Endothelial cell of umbilical vein (primary cell): ENCODE measurements around the gene MPND. TPM values are rescaled to one million over a fixed set of nuclear protein-coding genes. Genes with fewer than 3 reads are reported as not detected.
A peak's percentile ranks its signal among the peaks of the same experiment; 100 is the strongest.

ENCODE experiments used
- BruUV-seq: library from RNA; stranded (reverse); fragments of 400-500 nt; replicated peaks from 2 replicates; lab custom pipeline; 2021; lab: Mats Ljungman, UMichigan
- CTCF ChIA-PET: fragments of 300-600, 350-600 bp; sonication (Branson Sonifier 250); formaldehyde crosslinking; loops from one replicate; lab custom pipeline; 2021; ENCODE audit warnings: antibody characterized with exemption, inconsistent platforms; lab: Charles Lee
- POLR2A ChIA-PET: fragments of 300-600, 350-600 bp; sonication (Branson Sonifier 250); formaldehyde crosslinking; loops from one replicate; lab custom pipeline; 2021; ENCODE audit warnings: antibody characterized with exemption, inconsistent platforms; lab: Charles Lee
- DNase-seq: peaks from one replicate; pipeline ENCODE4 v3.0.0-alpha.2; 2011; ENCODE audit warnings: low read depth, low spot score
- FAIRE-seq: peaks from 2 replicates; lab custom pipeline; 2011; peaks lifted over from hg19 to GRCh38; lab: Jason Lieb, UNC
- H2AFZ ChIP-seq: 2 replicates; pipeline ENCODE4 v1.6.0; 2012; ENCODE audit warnings: low read depth, low read length, control low read depth, inconsistent platforms
- H3K27ac ChIP-seq: 2 replicates; pipeline ENCODE4 v1.5.1; 2011; ENCODE audit warnings: low read depth, mild to moderate bottlenecking, control low read depth, low read length, moderate library complexity; ENCODE audit not compliant: insufficient read depth
- H3K27me3 ChIP-seq, 2 experiments: 2 replicates each; pipeline versions ENCODE4 v1.6.0 to v1.6.1; 2011; ENCODE audit warnings: low read length in 2 of 2, mixed read lengths in 1 of 2; ENCODE audit not compliant: control insufficient read depth in 2 of 2, insufficient read depth in 2 of 2
- H3K36me3 ChIP-seq, 2 experiments: 2 replicates in 1 of 2; 3 replicates in 1 of 2; pipeline ENCODE4 v1.5.1; 2011; ENCODE audit warnings: low read length in 2 of 2, mild to moderate bottlenecking in 1 of 2, moderate library complexity in 1 of 2; ENCODE audit not compliant: control insufficient read depth in 2 of 2, insufficient read depth in 2 of 2; ENCODE audit errors: extremely low read depth in 1 of 2
- H3K4me1 ChIP-seq: 3 replicates; pipeline ENCODE4 v1.5.1; 2011; ENCODE audit warnings: mild to moderate bottlenecking, low read length; ENCODE audit not compliant: control insufficient read depth, insufficient read depth; ENCODE audit errors: extremely low read depth
- H3K4me2 ChIP-seq: 2 replicates; pipeline ENCODE4 v1.6.1; 2011; ENCODE audit warnings: low read length, control low read depth, mixed read lengths; ENCODE audit not compliant: insufficient read depth
- H3K4me3 ChIP-seq, 3 experiments: fragments of 200-600 bp in 1 of 3; sonication (generic), shearing (Covaris generic) in 1 of 3; replicated peaks in 1 of 3; 2 replicates each; pipeline ENCODE4 v1.5.1; 2011 to 2016; ENCODE audit warnings: control low read depth in 3 of 3, low read length in 3 of 3, mild to moderate bottlenecking in 2 of 3, inconsistent platforms in 1 of 3, low read depth in 1 of 3, moderate library complexity in 1 of 3; ENCODE audit not compliant: insufficient read depth in 1 of 3
- H3K79me2 ChIP-seq: 2 replicates; pipeline ENCODE4 v1.6.0; 2012; ENCODE audit warnings: low read length, inconsistent platforms; ENCODE audit not compliant: control insufficient read depth, insufficient read depth
- H3K9ac ChIP-seq: replicated peaks from 2 replicates; pipeline ENCODE3; 2011; ENCODE audit warnings: low read length, control low read depth; ENCODE audit not compliant: insufficient read depth; ENCODE audit errors: extremely low read depth
- H3K9me1 ChIP-seq: replicated peaks from 3 replicates; pipeline ENCODE4 v1.6.0; 2011; ENCODE audit warnings: mild to moderate bottlenecking, low read length; ENCODE audit not compliant: control insufficient read depth, insufficient read depth; ENCODE audit errors: extremely low read depth
- H3K9me3 ChIP-seq: replicated peaks from 2 replicates; pipeline ENCODE4 v1.5.1; 2012; ENCODE audit warnings: low read length, inconsistent platforms; ENCODE audit not compliant: control insufficient read depth, insufficient read depth
- H4K20me1 ChIP-seq: replicated peaks from 2 replicates; pipeline ENCODE3; 2011; ENCODE audit warnings: mild to moderate bottlenecking, low read length; ENCODE audit not compliant: control insufficient read depth, insufficient read depth; ENCODE audit errors: extremely low read depth
- EZH2 ChIP-seq: IDR thresholded peaks from 2 replicates; pipeline ENCODE4 v1.6.1; 2012; ENCODE audit warnings: borderline replicate concordance, low read depth, mild to moderate bottlenecking, moderate library complexity, low read length, inconsistent platforms; ENCODE audit not compliant: severe bottlenecking
- FOS ChIP-seq: IDR thresholded peaks from 2 replicates; pipeline ENCODE4 v1.6.1; 2011; ENCODE audit warnings: mild to moderate bottlenecking, low read length, moderate library complexity, borderline replicate concordance; ENCODE audit not compliant: insufficient read depth
- GATA2 ChIP-seq: IDR thresholded peaks from 2 replicates; pipeline ENCODE4 v1.7.0; 2011; ENCODE audit warnings: low read depth, mild to moderate bottlenecking, moderate library complexity, mixed read lengths, low read length; ENCODE audit not compliant: insufficient read length, insufficient read depth
- JUN ChIP-seq: IDR thresholded peaks from 2 replicates; pipeline ENCODE4 v1.6.1; 2011; ENCODE audit warnings: borderline replicate concordance, low read depth; ENCODE audit not compliant: insufficient read length, insufficient read depth
- MYC ChIP-seq: IDR thresholded peaks from one replicate; pipeline ENCODE4 v1.6.1; 2011; ENCODE audit warnings: mild to moderate bottlenecking, low read depth, low read length
- POLR2A ChIP-seq: IDR thresholded peaks from 2 replicates; pipeline ENCODE4 v1.6.1; 2012; ENCODE audit warnings: low read depth, mild to moderate bottlenecking, control low read depth, low read length
- POLR2AphosphoS5 ChIP-seq: IDR thresholded peaks from 2 replicates; pipeline ENCODE4 v1.6.1; 2012; ENCODE audit warnings: low read depth, mild to moderate bottlenecking, control low read depth, low read length, moderate library complexity; ENCODE audit not compliant: insufficient read depth
- dilution Hi-C: fragments of 300-500 bp; cut with MboI; formaldehyde crosslinking; loops from one replicate; pipeline ENCODE4 v1.15.0; 2019; ENCODE audit warnings: low sequenced_read_pairs; ENCODE audit not compliant: extremely low pct_ligation_motif_present
- intact Hi-C: fragments of 100-400 bp; cut with micrococcal nuclease; formaldehyde crosslinking; loops from one replicate; pipeline ENCODE4 v1.10.0; 2022
- polyA plus RNA-seq, 4 experiments: library from polyadenylated mRNA; depleted of rRNA in 3 of 4; stranded (reverse) in 3 of 4; unstranded in 1 of 4; fragments of >200 nt; gene quantifications; 2 replicates each; pipeline versions ENCODE4 v1.2.1 to v1.2.3, GENCODE V29; 2011 to 2012; ENCODE audit warnings: missing spikeins in 1 of 4
- total RNA-seq: library from RNA; stranded (reverse); gene quantifications from 2 replicates; pipeline ENCODE4 v1.2.3, GENCODE V29; 2021
- TF ChIP-seq, protein P1 (sequence below): IDR thresholded peaks from 2 replicates; pipeline ENCODE4 v1.6.1; 2011; ENCODE audit not compliant: insufficient read depth, insufficient read length
- TF ChIP-seq, protein P2 (sequence below), 2 donors: IDR thresholded peaks; 1 replicate in 1 of 2; 2 replicates in 1 of 2; pipeline ENCODE4 v1.5.1; 2011; ENCODE audit warnings: low read length in 2 of 2, mild to moderate bottlenecking in 2 of 2, moderate library complexity in 2 of 2, control low read depth in 1 of 2, inconsistent platforms in 1 of 2, low read depth in 1 of 2; ENCODE audit not compliant: insufficient read depth in 1 of 2; ENCODE audit errors: extremely low read depth in 1 of 2

The MPND gene
- total and polyA plus RNA-seq, 2 donors (not counting 3 experiments of a cell fraction or from before 2014, with no cell fraction given), result 14.8 to 21.1 TPM

DNA sequence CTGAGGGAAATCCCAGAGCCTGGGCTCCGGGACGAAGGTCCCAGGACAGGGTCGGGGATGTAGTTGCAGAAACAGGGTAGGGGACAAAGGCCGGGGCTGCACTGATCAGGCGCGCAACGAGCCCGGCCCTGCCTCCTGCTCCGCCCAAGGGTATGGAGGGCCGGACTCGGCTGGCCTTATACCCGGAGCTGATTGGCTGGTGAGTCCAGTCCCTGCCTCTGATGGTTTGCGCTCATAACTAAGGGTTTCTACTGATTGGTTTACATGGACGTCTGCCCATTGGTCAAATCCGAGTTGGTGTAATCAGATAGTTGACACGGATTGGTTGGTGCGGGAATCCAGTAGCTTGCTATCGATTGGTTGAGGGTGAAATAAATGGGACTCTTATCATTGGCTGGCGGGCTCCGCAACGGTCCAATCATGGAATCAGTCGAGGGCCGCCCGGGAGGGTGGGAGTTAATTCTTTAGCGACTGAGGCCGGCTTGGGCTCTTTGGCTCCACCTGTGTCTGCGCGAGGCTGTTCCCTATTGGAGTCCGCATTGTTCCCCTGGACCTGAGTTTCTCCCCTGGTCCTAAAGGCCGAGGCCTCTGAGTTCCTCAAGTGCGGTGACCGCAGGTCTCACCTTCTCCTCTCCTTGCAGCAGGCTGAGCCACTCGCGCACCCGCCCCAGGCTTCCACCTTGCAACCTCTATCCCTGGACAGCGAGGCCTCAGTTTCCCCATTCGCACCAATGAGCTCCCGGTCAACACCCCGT, 570 bp upstream of the MPND start:
- H3K4me3 ChIP-seq, result peak overlapping the region; percentile 55 to 85 (median 84)
- CTCF ChIA-PET, result interaction anchor here (0.6 to 3.1 kb wide), 14 partner anchors 10 to 506 kb away, joined by 3 to 54 read pairs (median 5); partner anchors contain the start of genes CHAF1A and SH3GL1
- peaks cover 2% of the 10 kb centered on the region in 2 experiments for H3K36me3 ChIP-seq
- H3K4me1 ChIP-seq, result peaks cover 16% of the 10 kb centered on the region
- no peaks in the 10 kb centered on the region for H4K20me1 ChIP-seq
- BruUV-seq, result no TSS peak
- dilution Hi-C loops (no loop called here), intact Hi-C loops (loop anchor here (1.0 kb wide), 2 partner anchors 14 to 32 kb away; no protein-coding TSS in a partner anchor)
- H3K9ac ChIP-seq, result peak overlapping the region; percentile 68
- no peaks in the 10 kb centered on the region for H3K9me1 ChIP-seq
- no peaks in the 10 kb centered on the region for H3K27me3 ChIP-seq
- FAIRE-seq (peak; percentile 100), DNase-seq (peak; percentile 100)
- no peaks in the 10 kb centered on the region for H3K79me2 ChIP-seq
- POLR2A ChIA-PET, result interaction anchor here (0.6 to 2.3 kb wide), 12 partner anchors 10 to 110 kb away, joined by 3 to 7 read pairs (median 4); partner anchors contain the start of gene YJU2
- TF ChIP-seq GATA2 (no peak), POLR2AphosphoS5 (peak; percentile 94), FOS (no peak), MYC (no peak), JUN (no peak), EZH2 (peak; percentile 99), POLR2A (peak; percentile 96)
- TF ChIP-seq, protein P1, sequence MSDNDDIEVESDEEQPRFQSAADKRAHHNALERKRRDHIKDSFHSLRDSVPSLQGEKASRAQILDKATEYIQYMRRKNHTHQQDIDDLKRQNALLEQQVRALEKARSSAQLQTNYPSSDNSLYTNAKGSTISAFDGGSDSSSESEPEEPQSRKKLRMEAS, result no peak
- TF ChIP-seq, protein P2, sequence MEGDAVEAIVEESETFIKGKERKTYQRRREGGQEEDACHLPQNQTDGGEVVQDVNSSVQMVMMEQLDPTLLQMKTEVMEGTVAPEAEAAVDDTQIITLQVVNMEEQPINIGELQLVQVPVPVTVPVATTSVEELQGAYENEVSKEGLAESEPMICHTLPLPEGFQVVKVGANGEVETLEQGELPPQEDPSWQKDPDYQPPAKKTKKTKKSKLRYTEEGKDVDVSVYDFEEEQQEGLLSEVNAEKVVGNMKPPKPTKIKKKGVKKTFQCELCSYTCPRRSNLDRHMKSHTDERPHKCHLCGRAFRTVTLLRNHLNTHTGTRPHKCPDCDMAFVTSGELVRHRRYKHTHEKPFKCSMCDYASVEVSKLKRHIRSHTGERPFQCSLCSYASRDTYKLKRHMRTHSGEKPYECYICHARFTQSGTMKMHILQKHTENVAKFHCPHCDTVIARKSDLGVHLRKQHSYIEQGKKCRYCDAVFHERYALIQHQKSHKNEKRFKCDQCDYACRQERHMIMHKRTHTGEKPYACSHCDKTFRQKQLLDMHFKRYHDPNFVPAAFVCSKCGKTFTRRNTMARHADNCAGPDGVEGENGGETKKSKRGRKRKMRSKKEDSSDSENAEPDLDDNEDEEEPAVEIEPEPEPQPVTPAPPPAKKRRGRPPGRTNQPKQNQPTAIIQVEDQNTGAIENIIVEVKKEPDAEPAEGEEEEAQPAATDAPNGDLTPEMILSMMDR (IDR thresholded peaks at IDR 0.05; ENCODE audit: extremely low read depth in 1 of 2, insufficient read depth in 1 of 2, low read depth in 1 of 2, low read length in 2 of 2), result peak in 1 of 2 donors; percentile 47
- no peaks in the 10 kb centered on the region for H3K9me3 ChIP-seq
- H3K27ac ChIP-seq, result peak overlapping the region; percentile 77
- H2AFZ ChIP-seq, result peak overlapping the region; percentile 99
- H3K4me2 ChIP-seq, result peak overlapping the region; percentile 91
